ENCODE results near the gene RFX7.

DNA sequence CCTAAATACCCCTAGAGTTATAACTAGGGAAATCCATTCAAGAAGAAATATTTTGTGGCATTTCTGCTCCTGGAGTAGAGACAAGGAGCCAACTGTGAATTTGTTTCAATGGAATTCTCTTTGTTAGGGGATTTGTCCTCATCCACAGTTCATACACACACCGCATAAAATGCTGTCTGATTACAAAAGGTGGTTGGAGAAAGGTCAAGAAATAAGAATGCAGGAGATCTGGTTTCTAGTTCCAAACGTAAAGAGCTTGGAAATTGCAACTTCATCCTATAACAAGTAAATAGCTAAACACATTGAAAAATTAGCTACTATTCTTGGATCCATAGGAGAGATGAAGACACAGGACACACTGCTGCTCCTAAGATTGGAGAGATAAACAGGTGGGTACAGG, 184.0 kb downstream of the RFX7 start:
- TF ChIP-seq, protein P1, sequence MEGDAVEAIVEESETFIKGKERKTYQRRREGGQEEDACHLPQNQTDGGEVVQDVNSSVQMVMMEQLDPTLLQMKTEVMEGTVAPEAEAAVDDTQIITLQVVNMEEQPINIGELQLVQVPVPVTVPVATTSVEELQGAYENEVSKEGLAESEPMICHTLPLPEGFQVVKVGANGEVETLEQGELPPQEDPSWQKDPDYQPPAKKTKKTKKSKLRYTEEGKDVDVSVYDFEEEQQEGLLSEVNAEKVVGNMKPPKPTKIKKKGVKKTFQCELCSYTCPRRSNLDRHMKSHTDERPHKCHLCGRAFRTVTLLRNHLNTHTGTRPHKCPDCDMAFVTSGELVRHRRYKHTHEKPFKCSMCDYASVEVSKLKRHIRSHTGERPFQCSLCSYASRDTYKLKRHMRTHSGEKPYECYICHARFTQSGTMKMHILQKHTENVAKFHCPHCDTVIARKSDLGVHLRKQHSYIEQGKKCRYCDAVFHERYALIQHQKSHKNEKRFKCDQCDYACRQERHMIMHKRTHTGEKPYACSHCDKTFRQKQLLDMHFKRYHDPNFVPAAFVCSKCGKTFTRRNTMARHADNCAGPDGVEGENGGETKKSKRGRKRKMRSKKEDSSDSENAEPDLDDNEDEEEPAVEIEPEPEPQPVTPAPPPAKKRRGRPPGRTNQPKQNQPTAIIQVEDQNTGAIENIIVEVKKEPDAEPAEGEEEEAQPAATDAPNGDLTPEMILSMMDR (conservative IDR thresholded peaks at IDR 0.05 in 1 of 2, IDR thresholded peaks at IDR 0.05 in 1 of 2; ENCODE audit: low read depth in 1 of 2, low read length in 2 of 2) = no peak
- TF ChIP-seq EZH2 (IDR thresholded peaks at IDR 0.05; ENCODE audit: low read length, missing control alignments) = no peak

Data from fibroblast of lung (primary cell).